Measurements from ENCODE around the gene LPIN3. TPM values are rescaled to one million over a fixed set of nuclear protein-coding genes. Genes with fewer than 3 reads are reported as not detected.

Gene LPIN3
- total and polyA plus RNA-seq, 2 of the 8 experiments (the other 6 are each of a cell fraction or from before 2014, with no cell fraction given): 3.7 to 3.9 TPM

DNA sequence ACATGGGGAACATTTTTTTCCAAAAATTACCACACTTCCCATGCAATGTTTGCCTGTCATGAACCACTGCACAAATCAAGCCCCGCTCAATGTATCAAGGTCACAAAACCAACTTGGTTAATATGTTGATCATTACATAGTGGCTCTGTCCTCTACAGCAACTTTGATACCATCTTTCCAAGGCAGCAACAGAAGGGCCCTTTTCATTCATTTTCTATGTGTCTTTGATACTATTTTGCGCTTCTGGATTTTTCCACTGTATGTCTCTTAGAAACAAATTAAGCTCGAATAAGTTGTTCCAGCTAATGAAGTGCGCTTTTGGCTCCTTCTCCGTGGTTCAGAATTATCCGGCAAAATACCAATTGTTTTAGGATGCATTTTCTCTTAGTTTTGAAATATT, 24.6 kb upstream of the LPIN3 start:
- no peak for TF ChIP-seq KDM4A (IDR thresholded peaks at IDR 0.05; ENCODE audit: low read depth, low read length, severe bottlenecking)
- no peak for TF ChIP-seq TAF7 (optimal IDR thresholded peaks at IDR 0.05; ENCODE audit: borderline replicate concordance, low read depth, low read length)
- TF ChIP-seq SIN3A (conservative IDR thresholded peaks at IDR 0.05 in 1 of 2, IDR thresholded peaks at IDR 0.05 in 1 of 2; ENCODE audit: low read depth in 1 of 2, low read length in 2 of 2): no peak
- TF ChIP-seq RBBP5 (IDR thresholded peaks at IDR 0.05; ENCODE audit: borderline replicate concordance, low read depth, low read length): no peak
- peaks cover 6% of the 10 kb centered on the region; the same call in 1 of the 2 replicates for H3K23me2 ChIP-seq (ENCODE audit: low read depth, low read length)
- H3K23ac ChIP-seq (ENCODE audit: insufficient read length): no peak overlapping the region
- H2AFZ ChIP-seq (ENCODE audit: low read length): no peak overlapping the region
- H2BK120ac ChIP-seq (replicated peaks; ENCODE audit: low read depth, low read length): no peak overlapping the region
- H2AK5ac ChIP-seq (ENCODE audit: low read depth, low read length): no peak overlapping the region
- H3K79me2 ChIP-seq (ENCODE audit: control insufficient read depth in 1 of 2, insufficient read depth in 2 of 2, low read length in 2 of 2): no peaks in the 10 kb centered on the region
- no peak overlapping the region for H3K14ac ChIP-seq (ENCODE audit: insufficient read length)
- H3K4ac ChIP-seq (replicated peaks; ENCODE audit: insufficient read length, low read depth, low read length): no peak overlapping the region
- no peak overlapping the region for H4K91ac ChIP-seq (replicated peaks; ENCODE audit: insufficient read length, low read length)
- no peaks in the 10 kb centered on the region for H3K79me1 ChIP-seq (ENCODE audit: low read depth, low read length)
- H2BK5ac ChIP-seq (ENCODE audit: low read depth, low read length): no peak overlapping the region
- H3K27me3 ChIP-seq (replicated peaks in 1 of 4; ENCODE audit: control insufficient read depth in 3 of 4, extremely low read depth in 1 of 4, insufficient read depth in 3 of 4, low read length in 3 of 4): peaks cover 0 to 4% (median 2%) of the 10 kb centered on the region in 4 experiments; a peak in 3 of 7 replicates
- H2BK15ac ChIP-seq (ENCODE audit: low read length): no peak overlapping the region
- ChIA-PET CTCF (ENCODE audit: partially characterized antibody) (interaction anchor here (1.5 to 1.7 kb wide), 2 partner anchors 11 to 143 kb away, joined by 3 to 4 read pairs; no protein-coding TSS in a partner anchor), POLR2A (ENCODE audit: partially characterized antibody) (interaction anchor here (1.5 kb wide), 1 partner anchor 36 kb away, joined by 3 read pairs; no protein-coding TSS in a partner anchor)
- H2BK12ac ChIP-seq (ENCODE audit: low read depth, low read length): no peak overlapping the region
- DNase-seq (ENCODE audit: low read depth in 1 of 2, low spot score in 2 of 2): no peak
- H4K20me1 ChIP-seq (replicated peaks in 1 of 2; ENCODE audit: control insufficient read depth in 1 of 2, insufficient read depth in 2 of 2, low read length in 2 of 2): peaks cover 0 to 2% of the 10 kb centered on the region in 2 experiments
- H4K5ac ChIP-seq (ENCODE audit: insufficient read length, low read depth, low read length): no peak overlapping the region
- 0 out of 4 replicates have a peak, but pooled peaks cover 0 to 4% of the 10 kb centered on the region in 2 experiments for H3K9me3 ChIP-seq (ENCODE audit: insufficient read depth in 2 of 2, low read depth in 1 of 2, low read length in 1 of 2)
- H3K4me1 ChIP-seq (replicated peaks in 1 of 4; ENCODE audit: control insufficient read depth in 3 of 4, insufficient read depth in 4 of 4, low read length in 3 of 4): peaks cover 0 to 4% (median 1%) of the 10 kb centered on the region in 4 experiments; a peak in 4 of 7 replicates
- peak overlapping the region in 1 of 2 experiments; percentile 82; a peak in 1 of 4 replicates for H3K4me2 ChIP-seq (ENCODE audit: insufficient read depth in 1 of 2, low read depth in 2 of 2, low read length in 2 of 2)
- 88% methylated on average over 6 of the region's 6 CpGs; no CpG with 5 or more reads in 1 of the 2 experiments for whole genome bisulfite sequencing, 2 experiments (ENCODE audit: extremely low coverage in 1 of 2, insufficient coverage in 1 of 2, insufficient read length in 1 of 2, insufficient replicate concordance in 2 of 2, low coverage in 1 of 2, low lambda C conversion rate in 2 of 2, missing lambda C conversion rate in 1 of 2)
- H3K18ac ChIP-seq (ENCODE audit: extremely low read depth, low read length): no peak overlapping the region
- H2BK20ac ChIP-seq (ENCODE audit: low read length): no peak overlapping the region
- H4K8ac ChIP-seq (ENCODE audit: extremely low read depth, insufficient read depth, low read length): no peak overlapping the region
- H3K27ac ChIP-seq (ENCODE audit: low read depth, low read length): no peak overlapping the region
- no peaks in the 10 kb centered on the region for H3K36me3 ChIP-seq (ENCODE audit: control insufficient read depth in 2 of 4, insufficient read depth in 4 of 4, low read length in 3 of 4)
- no peak overlapping the region for H3K9ac ChIP-seq (replicated peaks in 1 of 4; ENCODE audit: extremely low read depth in 1 of 4, low read depth in 3 of 4, low read length in 3 of 4)
- no peak overlapping the region for H3K4me3 ChIP-seq (ENCODE audit: extremely low read depth in 1 of 4, insufficient read depth in 2 of 4, low read depth in 3 of 4, low read length in 4 of 4)
- no peak for FAIRE-seq
- H3K56ac ChIP-seq (replicated peaks; ENCODE audit: insufficient read length, low read depth, low read length): no peak overlapping the region

Measured in H1 (cell line).